AG09319 (cell line): ENCODE data around the gene SLC8A3.

Experiments used
- DNase-seq: peaks from one replicate; pipeline ENCODE4 v3.0.0-alpha.2; 2010; ENCODE audit warnings: low read depth; ENCODE audit errors: extremely low read depth
- TF ChIP-seq, protein P1 (sequence below): IDR thresholded peaks from 2 replicates; pipeline ENCODE4 v1.5.1; 2011; ENCODE audit warnings: low read depth, mild to moderate bottlenecking, inconsistent platforms, low read length, moderate library complexity

The SLC8A3 gene

DNA sequence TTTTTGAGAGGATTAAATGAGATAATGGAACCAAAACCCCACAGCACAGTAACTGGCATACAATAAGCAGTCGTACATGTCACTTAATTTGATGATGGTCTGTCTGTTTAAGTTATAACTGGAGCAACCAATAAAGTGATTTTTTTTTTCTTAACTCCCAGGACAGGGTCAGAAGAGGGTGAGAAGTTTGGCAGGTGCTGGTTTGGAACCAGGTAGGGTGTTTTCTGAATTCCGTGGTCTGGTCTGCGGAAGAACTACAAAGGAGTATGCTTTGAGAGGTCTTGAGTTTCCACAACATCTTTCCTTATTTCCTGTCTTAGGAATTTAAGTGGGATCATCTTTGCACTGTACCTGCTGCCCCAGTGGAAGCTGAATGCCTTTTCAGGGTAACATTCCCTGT, 111.7 kb downstream of the SLC8A3 start:
- no peak for DNase-seq
- TF ChIP-seq, protein P1, sequence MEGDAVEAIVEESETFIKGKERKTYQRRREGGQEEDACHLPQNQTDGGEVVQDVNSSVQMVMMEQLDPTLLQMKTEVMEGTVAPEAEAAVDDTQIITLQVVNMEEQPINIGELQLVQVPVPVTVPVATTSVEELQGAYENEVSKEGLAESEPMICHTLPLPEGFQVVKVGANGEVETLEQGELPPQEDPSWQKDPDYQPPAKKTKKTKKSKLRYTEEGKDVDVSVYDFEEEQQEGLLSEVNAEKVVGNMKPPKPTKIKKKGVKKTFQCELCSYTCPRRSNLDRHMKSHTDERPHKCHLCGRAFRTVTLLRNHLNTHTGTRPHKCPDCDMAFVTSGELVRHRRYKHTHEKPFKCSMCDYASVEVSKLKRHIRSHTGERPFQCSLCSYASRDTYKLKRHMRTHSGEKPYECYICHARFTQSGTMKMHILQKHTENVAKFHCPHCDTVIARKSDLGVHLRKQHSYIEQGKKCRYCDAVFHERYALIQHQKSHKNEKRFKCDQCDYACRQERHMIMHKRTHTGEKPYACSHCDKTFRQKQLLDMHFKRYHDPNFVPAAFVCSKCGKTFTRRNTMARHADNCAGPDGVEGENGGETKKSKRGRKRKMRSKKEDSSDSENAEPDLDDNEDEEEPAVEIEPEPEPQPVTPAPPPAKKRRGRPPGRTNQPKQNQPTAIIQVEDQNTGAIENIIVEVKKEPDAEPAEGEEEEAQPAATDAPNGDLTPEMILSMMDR, result no peak

DNA sequence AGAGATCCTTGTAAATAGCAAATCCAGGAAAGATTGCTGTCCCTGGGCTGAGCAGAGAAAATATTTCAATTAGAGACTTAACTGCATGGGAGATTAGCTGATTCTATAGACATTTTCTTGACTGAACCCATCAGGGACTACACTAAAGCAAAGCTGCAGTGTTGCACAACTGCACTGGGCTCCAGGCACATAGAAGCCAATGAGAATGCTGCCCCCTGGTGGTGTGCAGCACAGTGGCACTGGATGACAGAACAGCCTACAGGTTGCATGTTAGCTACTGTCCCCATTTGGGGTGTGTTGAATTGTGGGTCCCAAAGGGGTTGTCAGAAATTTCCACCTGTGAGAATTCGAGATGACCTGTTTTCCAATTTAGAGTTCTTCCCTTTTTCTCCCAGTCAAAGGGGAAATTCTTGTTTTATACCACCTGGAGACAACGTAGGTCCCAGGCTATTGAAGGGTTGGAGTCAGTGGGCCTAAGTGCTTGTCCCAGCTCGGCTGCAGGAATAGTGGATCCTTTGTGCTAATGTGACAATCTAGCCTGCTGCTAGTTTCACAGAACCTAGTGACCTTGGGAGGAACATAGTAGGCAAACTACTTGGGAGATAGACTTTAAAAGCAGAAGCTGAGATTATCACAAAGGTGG, 114.7 kb downstream of the SLC8A3 start:
- DNase-seq, result peak; percentile 1
- TF ChIP-seq, protein P1, result peak; percentile 64

DNA sequence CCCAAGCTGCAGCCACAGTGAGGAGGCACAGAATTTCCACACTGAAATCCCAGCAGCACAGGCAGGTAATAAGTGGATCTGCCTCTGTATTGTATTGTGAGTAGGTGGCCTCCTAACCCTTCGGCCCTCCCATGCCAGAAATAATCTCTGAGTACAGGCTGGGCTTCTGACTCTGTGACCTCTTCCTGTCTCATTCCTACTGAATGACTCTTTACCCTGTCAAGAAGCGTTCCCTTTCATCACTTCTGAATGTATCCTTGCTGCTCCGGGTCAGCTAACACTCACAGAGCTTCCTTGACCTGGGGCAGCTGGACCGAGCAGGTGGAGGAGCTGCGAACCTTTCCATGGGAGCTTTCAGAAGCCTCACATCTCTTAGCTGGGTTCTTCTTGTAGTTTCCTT, 119.6 kb downstream of the SLC8A3 start:
- no peak for DNase-seq
- TF ChIP-seq, protein P1, result no peak

DNA sequence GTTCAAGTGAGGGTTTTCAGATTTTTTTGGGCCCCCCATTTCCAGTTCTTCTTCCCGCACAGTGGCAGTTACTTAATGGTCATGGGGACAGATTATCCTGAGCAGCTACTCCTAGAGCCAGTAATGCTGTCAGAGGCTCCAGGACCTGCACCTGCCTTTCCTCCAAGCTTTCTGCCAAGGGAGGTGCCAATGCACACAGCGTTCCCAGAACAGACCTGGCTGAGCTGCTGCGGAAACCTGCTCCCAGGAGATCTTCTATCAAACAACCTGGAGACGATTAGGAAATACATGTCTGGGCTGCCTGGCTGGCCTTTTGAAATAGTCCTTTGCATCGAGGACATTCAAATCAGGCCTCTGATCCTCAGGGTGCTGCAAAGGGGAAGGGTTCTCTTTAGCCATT, 120.9 kb downstream of the SLC8A3 start:
- TF ChIP-seq, protein P1, result no peak

DNA sequence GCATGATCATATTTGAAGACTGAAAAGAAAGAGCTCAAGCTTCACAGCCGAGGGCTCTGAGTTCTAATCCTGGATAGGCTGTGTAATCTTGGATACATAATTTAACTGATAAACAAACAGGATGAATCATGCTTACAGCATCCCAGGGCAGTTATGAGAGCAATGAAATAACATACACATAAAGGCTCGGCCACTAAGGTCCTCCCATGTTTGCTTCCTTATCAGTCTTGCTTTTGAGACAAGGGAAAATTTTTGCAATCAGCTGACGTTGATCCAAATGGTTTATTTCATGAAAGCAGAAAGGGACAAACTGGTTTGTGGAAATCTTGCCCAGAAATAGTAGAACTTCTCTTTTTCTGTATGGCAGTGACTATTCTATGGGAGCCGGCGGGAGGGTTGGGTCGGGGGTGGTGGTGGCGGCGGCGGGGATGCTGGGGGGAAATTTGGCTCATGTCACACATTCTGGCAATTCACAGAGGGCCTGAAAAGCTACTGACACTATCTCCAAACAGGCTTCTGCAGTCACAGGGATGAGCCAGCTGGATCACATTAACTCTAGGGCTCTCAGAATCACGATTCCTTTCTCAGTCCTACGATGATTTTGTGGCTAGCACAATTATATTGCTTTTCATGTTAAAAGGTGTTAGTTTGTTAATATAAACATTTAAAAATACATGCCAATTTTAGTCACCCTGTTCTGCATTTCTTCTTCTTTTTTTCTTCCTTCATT, 124.5 kb downstream of the SLC8A3 start:
- DNase-seq, result no peak
- TF ChIP-seq, protein P1, result no peak

More for the DNA sequence above, 120.9 kb downstream of the SLC8A3 start:
- DNase-seq, result no peak

DNA sequence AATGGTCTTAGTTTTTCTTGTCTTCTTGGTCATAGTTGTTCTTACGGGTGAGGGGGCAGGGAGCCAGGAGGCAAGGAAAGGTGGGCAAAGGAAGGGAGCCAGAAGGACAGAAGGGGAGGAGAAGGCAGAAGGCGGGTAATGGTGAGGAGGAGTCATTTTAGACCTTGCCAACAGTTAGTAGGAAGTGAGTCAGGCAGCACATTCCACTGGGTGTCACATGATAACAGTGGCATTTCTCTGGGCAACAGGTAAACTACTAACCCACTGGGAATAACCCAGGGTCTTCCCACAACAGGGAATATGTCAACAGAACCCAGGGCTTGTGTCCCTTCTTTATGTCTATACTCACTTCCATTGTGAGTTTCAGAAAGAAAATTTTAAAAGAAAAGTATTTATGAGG, 127.6 kb downstream of the SLC8A3 start:
- TF ChIP-seq, protein P1, result no peak
- no peak for DNase-seq

DNA sequence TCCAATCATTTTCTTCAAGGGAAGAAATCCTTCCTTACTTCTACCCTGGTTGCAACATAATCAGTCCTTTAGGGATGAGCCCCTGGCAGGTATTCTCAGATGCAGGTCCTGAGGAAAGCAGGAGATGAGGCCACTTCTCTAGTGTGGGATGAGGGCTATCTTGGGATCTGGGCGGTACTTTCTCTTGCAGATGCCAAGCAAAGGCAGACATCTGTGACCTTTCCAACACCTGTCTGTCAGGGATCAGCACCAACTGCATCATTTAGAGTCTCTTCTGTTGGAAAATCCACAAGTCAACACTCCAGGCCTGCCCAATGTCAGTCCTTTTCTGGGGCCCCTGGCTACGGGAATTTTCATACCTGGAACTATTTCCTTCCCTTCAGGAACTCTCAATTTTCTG, 129.2 kb downstream of the SLC8A3 start:
- TF ChIP-seq, protein P1, result no peak
- no peak for DNase-seq
